ENCODE results near the gene ITGBL1. TPM values are rescaled to one million over a fixed set of nuclear protein-coding genes. Genes with fewer than 3 reads are reported as not detected.

Gene ITGBL1
- total and polyA plus RNA-seq, 2 donors (not counting 1 experiment from before 2014, with no cell fraction given): not detected

- no peak overlapping the region for H3K27ac Mint-ChIP-seq
- intact Hi-C loops (cut with micrococcal nuclease): no loop called here
- Histone ChIP-seq H3K27me3 (replicated peaks in 1 of 4; ENCODE audit: control extremely low read depth in 1 of 4, control insufficient read depth in 3 of 4, insufficient read depth in 4 of 4, low read length in 3 of 4) (peaks cover 0 to 3% (median 0%) of the 10 kb centered on the region in 4 experiments), H3K9ac (ENCODE audit: low read length) (no peak overlapping the region), H3K79me2 (ENCODE audit: control insufficient read depth, insufficient read depth, low read length) (no peaks in the 10 kb centered on the region), H3K36me3 (replicated peaks in 1 of 2; ENCODE audit: control extremely low read depth in 1 of 2, control insufficient read depth in 1 of 2, extremely low read depth in 1 of 2, insufficient read depth in 2 of 2, low read length in 1 of 2) (no peaks in the 10 kb centered on the region), H3K4me3 (ENCODE audit: control extremely low read depth in 1 of 5, extremely low read depth in 1 of 5, insufficient read depth in 1 of 5, low read depth in 2 of 5, low read length in 4 of 5) (no peak overlapping the region), H3K9me3 (ENCODE audit: control extremely low read depth in 1 of 3, control insufficient read depth in 2 of 3, insufficient read depth in 1 of 3, low read length in 2 of 3) (no peaks in the 10 kb centered on the region), H3K4me2 (replicated peaks; ENCODE audit: low read depth, low read length, poor library complexity, severe bottlenecking) (no peak overlapping the region), H4K20me1 (ENCODE audit: control insufficient read depth, insufficient read depth, low read length, poor library complexity, severe bottlenecking) (no peaks in the 10 kb centered on the region), H3K4me1 (ENCODE audit: control insufficient read depth in 2 of 2, insufficient read depth in 2 of 2, low read length in 2 of 2) (no peaks in the 10 kb centered on the region), H2AFZ (ENCODE audit: insufficient read depth, low read depth, low read length, poor library complexity, severe bottlenecking) (no peak overlapping the region), H3K27ac (ENCODE audit: low read length in 2 of 2) (no peak overlapping the region)
- ChIA-PET POLR2A (no interaction called here), CTCF (no interaction called here)
- H3K9me3 Mint-ChIP-seq (ENCODE audit: insufficient read depth): no peaks in the 10 kb centered on the region
- TF ChIP-seq EZH2 (IDR thresholded peaks at IDR 0.05; ENCODE audit: borderline replicate concordance, insufficient read depth, low read depth, low read length, poor library complexity, severe bottlenecking) (no peak), CTCF (IDR thresholded peaks at IDR 0.05) (no peak)
- H3K27me3 Mint-ChIP-seq: peaks cover 16% of the 10 kb centered on the region
- 85% methylated on average over 8 of the region's 8 CpGs for WGBS (ENCODE audit: insufficient coverage)
- H3K4me1 Mint-ChIP-seq: no peaks in the 10 kb centered on the region
- DNase-seq: no peak
- ATAC-seq (ENCODE audit: low read depth): no peak
- H3K4me3 Mint-ChIP-seq: no peak overlapping the region
Measured at GRCh38 chr13:101614491-101614890, 162.0 kb downstream of the ITGBL1 start.

- Histone ChIP-seq H4K20me1 (ENCODE audit: control insufficient read depth, insufficient read depth, low read length, poor library complexity, severe bottlenecking) (no peaks in the 10 kb centered on the region), H2AFZ (ENCODE audit: insufficient read depth, low read depth, low read length, poor library complexity, severe bottlenecking) (no peak overlapping the region), H3K9me3 (ENCODE audit: control extremely low read depth in 1 of 3, control insufficient read depth in 2 of 3, insufficient read depth in 1 of 3, low read length in 2 of 3) (no peaks in the 10 kb centered on the region), H3K4me1 (ENCODE audit: control insufficient read depth in 2 of 2, insufficient read depth in 2 of 2, low read length in 2 of 2) (peaks cover 3 to 4% of the 10 kb centered on the region in 2 donors), H3K4me3 (ENCODE audit: control extremely low read depth in 1 of 5, extremely low read depth in 1 of 5, insufficient read depth in 1 of 5, low read depth in 2 of 5, low read length in 4 of 5) (no peak overlapping the region), H3K79me2 (ENCODE audit: control insufficient read depth, insufficient read depth, low read length) (no peaks in the 10 kb centered on the region), H3K27me3 (replicated peaks in 1 of 4; ENCODE audit: control extremely low read depth in 1 of 4, control insufficient read depth in 3 of 4, insufficient read depth in 4 of 4, low read length in 3 of 4) (no peaks in the 10 kb centered on the region), H3K36me3 (replicated peaks in 1 of 2; ENCODE audit: control extremely low read depth in 1 of 2, control insufficient read depth in 1 of 2, extremely low read depth in 1 of 2, insufficient read depth in 2 of 2, low read length in 1 of 2) (no peaks in the 10 kb centered on the region), H3K9ac (ENCODE audit: low read length) (no peak overlapping the region), H3K4me2 (replicated peaks; ENCODE audit: low read depth, low read length, poor library complexity, severe bottlenecking) (no peak overlapping the region), H3K27ac (ENCODE audit: low read length in 2 of 2) (no peak overlapping the region)
- intact Hi-C loops (cut with micrococcal nuclease): no loop called here
- CTCF ChIA-PET: no interaction called here
- no peaks in the 10 kb centered on the region for H3K9me3 Mint-ChIP-seq (ENCODE audit: insufficient read depth)
- no peak for TF ChIP-seq EZH2 (IDR thresholded peaks at IDR 0.05; ENCODE audit: borderline replicate concordance, insufficient read depth, low read depth, low read length, poor library complexity, severe bottlenecking)
- no peak for TF ChIP-seq CTCF (IDR thresholded peaks at IDR 0.05)
- no peak overlapping the region for H3K4me3 Mint-ChIP-seq
- H3K27ac Mint-ChIP-seq: no peak overlapping the region
- POLR2A ChIA-PET: no interaction called here
- no peak for ATAC-seq (ENCODE audit: low read depth)
- DNase-seq: no peak
- H3K4me1 Mint-ChIP-seq: peaks cover 3% of the 10 kb centered on the region
- H3K27me3 Mint-ChIP-seq: peaks cover 12% of the 10 kb centered on the region
- 88% methylated on average over 5 of the region's 8 CpGs for WGBS (ENCODE audit: insufficient coverage)
Measured at GRCh38 chr13:101618440-101619187, 166.1 kb downstream of the ITGBL1 start.

All from B cell (primary cell).